Thymus (tissue), 14 donors: ENCODE results near the gene ANAPC2. TPM values are rescaled to one million over a fixed set of nuclear protein-coding genes. Genes with fewer than 3 reads are reported as not detected.

Experiments used
- DNase-seq, 9 donors: peaks; one replicate each; pipeline ENCODE4 v3.0.0-alpha.2; 2013; ENCODE audit warnings: low spot score in 9 of 9, low read depth in 6 of 9, missing footprints in 1 of 9
- H3K27ac ChIP-seq, 2 donors: one replicate each; pipeline ENCODE4 v1.5.1; 2013; ENCODE audit warnings: control low read depth in 1 of 2, low read depth in 1 of 2, low read length in 1 of 2, mild to moderate bottlenecking in 1 of 2, moderate library complexity in 1 of 2
- H3K27me3 ChIP-seq, 2 donors: one replicate each; pipeline ENCODE4 v1.5.1; 2013; ENCODE audit warnings: low read length in 1 of 2; ENCODE audit not compliant: control insufficient read depth in 2 of 2, insufficient read depth in 1 of 2
- H3K36me3 ChIP-seq, 2 donors: one replicate each; pipeline ENCODE4 v1.5.1; 2013; ENCODE audit warnings: low read length in 1 of 2, mild to moderate bottlenecking in 1 of 2, moderate library complexity in 1 of 2; ENCODE audit not compliant: control insufficient read depth in 2 of 2, insufficient read depth in 2 of 2
- H3K4me1 ChIP-seq, 2 donors: one replicate each; pipeline ENCODE4 v1.5.1; 2013; ENCODE audit warnings: low read length in 2 of 2; ENCODE audit not compliant: control insufficient read depth in 2 of 2, insufficient read depth in 2 of 2
- H3K4me3 ChIP-seq, 2 donors: one replicate each; pipeline ENCODE4 v1.5.1; 2013; ENCODE audit warnings: low read length in 2 of 2, control low read depth in 1 of 2, mild to moderate bottlenecking in 1 of 2
- H3K9me3 ChIP-seq, 2 donors: one replicate each; pipeline ENCODE4 v1.5.1; 2013; ENCODE audit warnings: low read length in 1 of 2, mild to moderate bottlenecking in 1 of 2; ENCODE audit not compliant: control insufficient read depth in 2 of 2, insufficient read depth in 1 of 2
- WGBS: extraction: QIAGEN DNeasy Blood & Tissue Kit; methylation state at CpG from one replicate; pipeline ENCODE4 v1.1.7; 2013; 5-methylcytosine and 5-hydroxymethylcytosine counted together
- long read RNA-seq, 10 donors: transcript quantifications; one replicate each; lab custom pipeline, GENCODE V29; 2026
- polyA plus RNA-seq: library from polyadenylated mRNA; stranded (reverse); fragments of 200-250 nt; gene quantifications from one replicate; pipeline ENCODE4 v1.2.3, GENCODE V29; 2013
- total RNA-seq: library from RNA; stranded (reverse); fragments of 120-200 nt; gene quantifications from one replicate; pipeline ENCODE4 v1.2.4, GENCODE V29; 2013
- donor health status: healthy.

ANAPC2 gene
- 19.1 TPM for total RNA-seq
- 69.4 TPM for polyA plus RNA-seq
- long read RNA-seq, donor 1 = 0 reads
- long read RNA-seq, donor 2 = 0 reads
- long read RNA-seq, donor 3, transcript ANAPC2-201 (13 exons, 2,632 nt) = major isoform, 6 of 205 reads
- long read RNA-seq, donor 3, partial matches to known transcripts = 185 of 205 reads
- long read RNA-seq, donor 3, other reads (novel, unspliced or antisense) = 9 of 205 reads
- long read RNA-seq, donor 4, partial matches to known transcripts = 0 of 4 reads
- long read RNA-seq, donor 4, other reads (novel, unspliced or antisense) = 0 of 4 reads
- long read RNA-seq, donor 5, partial matches to known transcripts = 0 of 9 reads
- long read RNA-seq, donor 5, other reads (novel, unspliced or antisense) = 0 of 9 reads
- long read RNA-seq, donor 6, partial matches to known transcripts = 0 of 5 reads
- long read RNA-seq, donor 6, other reads (novel, unspliced or antisense) = 0 of 5 reads
- long read RNA-seq, donor 7, partial matches to known transcripts = 0 of 2 reads
- long read RNA-seq, donor 7, other reads (novel, unspliced or antisense) = 0 of 2 reads
- long read RNA-seq, donor 8, partial matches to known transcripts = 23 of 45 reads
- long read RNA-seq, donor 8, other reads (novel, unspliced or antisense) = 20 of 45 reads
- long read RNA-seq, donor 9, partial matches to known transcripts = 0 of 2 reads
- long read RNA-seq, donor 9, other reads (novel, unspliced or antisense) = 0 of 2 reads
- long read RNA-seq, donor 10, partial matches to known transcripts = 0 of 3 reads
- long read RNA-seq, donor 10, other reads (novel, unspliced or antisense) = 0 of 3 reads

GRCh38 chr9:137188490-137189296, at the start of gene ANAPC2, which contains the start of gene SSNA1:
Gene ANAPC2, minus strand, starts transcription at chr9:137188560. Its CDS starts 28 bp downstream, at chr9:137188532.
Gene SSNA1, plus strand, starts transcription at chr9:137188676. Its CDS starts 51 bp downstream, at chr9:137188727.
- Histone ChIP-seq H3K36me3 (peaks cover 35 to 55% of the 10 kb centered on the region in 2 donors), H3K4me1 (peaks cover 18 to 25% of the 10 kb centered on the region in 2 donors), H3K27me3 (no peaks in the 10 kb centered on the region), H3K4me3 (peak within 1 kb of the TSS; percentile 90 to 99), H3K27ac (peak within 1 kb of the TSS; percentile 76 to 95), H3K9me3 (no peaks in the 10 kb centered on the region)
- under 1% methylated on average over 98 of the region's 98 CpGs for WGBS
- DNase-seq = peak; percentile 75 to 98 (median 94)

- H3K9me3 ChIP-seq = no peaks in the 10 kb centered on the region
- 39% methylated on average over 11 of the region's 11 CpGs for WGBS
- H3K27ac ChIP-seq = peak overlapping the region in 1 of 2 donors; percentile 26
- DNase-seq = no peak
- H3K4me1 ChIP-seq = peaks cover 19 to 30% of the 10 kb centered on the region in 2 donors
- peaks cover 0 to 2% of the 10 kb centered on the region in 2 donors for H3K36me3 ChIP-seq
- H3K27me3 ChIP-seq = peaks cover 0 to 35% of the 10 kb centered on the region in 2 donors
- no peak overlapping the region for H3K4me3 ChIP-seq
Observed at GRCh38 chr9:137236936-137237421, 48.6 kb upstream of the ANAPC2 start.

- H3K9me3 ChIP-seq = no peaks in the 10 kb centered on the region
- peaks cover 0 to 41% of the 10 kb centered on the region in 2 donors for H3K27me3 ChIP-seq
- H3K4me3 ChIP-seq = no peak overlapping the region
- DNase-seq = peak in 8 of 9 donors; percentile 73 to 93 (median 88)
- no peaks in the 10 kb centered on the region for H3K36me3 ChIP-seq
- WGBS = 9% methylated on average over 31 of the region's 31 CpGs
- peaks cover 16 to 27% of the 10 kb centered on the region in 2 donors for H3K4me1 ChIP-seq
- peak overlapping the region in 1 of 2 donors; percentile 26 for H3K27ac ChIP-seq
Observed at GRCh38 chr9:137236238-137236935, 48.0 kb upstream of the ANAPC2 start.

GRCh38 chr9:137235424-137236237, 47.3 kb upstream of the ANAPC2 start:
- DNase-seq = no peak
- H3K27me3 ChIP-seq = peaks cover 0 to 48% of the 10 kb centered on the region in 2 donors
- no peaks in the 10 kb centered on the region for H3K36me3 ChIP-seq
- no peaks in the 10 kb centered on the region for H3K9me3 ChIP-seq
- 85% methylated on average over 35 of the region's 35 CpGs for WGBS
- H3K27ac ChIP-seq = no peak overlapping the region
- peaks cover 16 to 27% of the 10 kb centered on the region in 2 donors for H3K4me1 ChIP-seq
- H3K4me3 ChIP-seq = no peak overlapping the region

GRCh38 chr9:137234758-137235423, 46.5 kb upstream of the ANAPC2 start:
- Histone ChIP-seq H3K27ac (no peak overlapping the region), H3K4me1 (peaks cover 16 to 24% of the 10 kb centered on the region in 2 donors), H3K27me3 (peaks cover 0 to 55% of the 10 kb centered on the region in 2 donors), H3K4me3 (no peak overlapping the region), H3K9me3 (no peaks in the 10 kb centered on the region), H3K36me3 (no peaks in the 10 kb centered on the region)
- no peak for DNase-seq
- 84% methylated on average over 18 of the region's 18 CpGs for WGBS

- H3K36me3 ChIP-seq = no peaks in the 10 kb centered on the region
- H3K27me3 ChIP-seq = peaks cover 0 to 62% of the 10 kb centered on the region in 2 donors
- no peak for DNase-seq
- 87% methylated on average over 40 of the region's 40 CpGs for WGBS
- no peak overlapping the region for H3K4me3 ChIP-seq
- H3K9me3 ChIP-seq = no peaks in the 10 kb centered on the region
- H3K27ac ChIP-seq = no peak overlapping the region
- peaks cover 10 to 19% of the 10 kb centered on the region in 2 donors for H3K4me1 ChIP-seq
Observed at GRCh38 chr9:137234055-137234697, 45.8 kb upstream of the ANAPC2 start.
